Right cardiac atrium (tissue), 5 donors: ENCODE measurements around the gene ST6GALNAC2. TPM values are rescaled to one million over a fixed set of nuclear protein-coding genes. Genes with fewer than 3 reads are reported as not detected.

Experiments
- ATAC-seq, 2 donors: fragments of 200-7000 bp; cut with Tn5 transposase; one replicate each; pipeline versions ENCODE4 v1.8.0 to v1.9.1; 2020; ENCODE audit warnings: moderate library complexity in 2 of 2, mild to moderate bottlenecking in 1 of 2
- DNase-seq, 3 donors: peaks; one replicate each; pipeline ENCODE4 v3.0.0-alpha.2; 2020
- H3K27ac ChIP-seq: one replicate; pipeline ENCODE4 v1.5.1; 2013; ENCODE audit warnings: mild to moderate bottlenecking, low read length, control low read depth, moderate library complexity
- H3K27me3 ChIP-seq: one replicate; pipeline ENCODE4 v1.6.1; 2013; ENCODE audit not compliant: control insufficient read depth, insufficient read depth
- H3K4me1 ChIP-seq: one replicate; pipeline ENCODE4 v1.6.1; 2013; ENCODE audit warnings: low read length; ENCODE audit not compliant: control insufficient read depth, insufficient read depth
- H3K4me3 ChIP-seq: one replicate; pipeline ENCODE4 v1.5.1; 2013; ENCODE audit warnings: low read length, control low read depth
- H3K9me3 ChIP-seq: one replicate; pipeline ENCODE4 v1.6.1; 2013; ENCODE audit warnings: low read length; ENCODE audit not compliant: control insufficient read depth
- WGBS: extraction: QIAGEN DNeasy Blood & Tissue Kit; methylation state at CpG from one replicate; pipeline ENCODE4 v1.1.7; 2013; 5-methylcytosine and 5-hydroxymethylcytosine counted together
- intact Hi-C, 4 donors: fragments of 100-400 bp; cut with DNase I; formaldehyde crosslinking; loops; one replicate each; pipeline versions ENCODE4 v1.11.0 to v1.14.0; 2022 to 2023
- polyA plus RNA-seq: library from polyadenylated mRNA; stranded (reverse); fragments of 200-250 nt; gene quantifications from one replicate; pipeline ENCODE4 v1.2.3, GENCODE V29; 2013
- total RNA-seq, 4 donors: library from RNA; stranded (reverse); fragmentation: NEBNext Ultra II Directional; extraction: Animal tissue kit (Norgen Biotek cat#: 25700); gene quantifications; one replicate each; pipeline ENCODE4 v1.2.1, GENCODE V29; 2021
- donor health status: healthy with polysubstance abuse.
- donor health status: DM: no; HTN: yes; CAD: no.
- donor health status: DM: no; HTN: no; CAD: no.
- donor health status: DM: no; HTN: yes; CAD: no; lungs with severe emphysema.
- donor health status: DM: yes; HTN: yes; CAD: no.

The ST6GALNAC2 gene
- total and polyA plus RNA-seq, 5 donors, result 4.0 to 5.8 (median 5.3) TPM

GRCh38 chr17:76599694-76600460 is 14.2 kb upstream of the ST6GALNAC2 start:
- Histone ChIP-seq H3K4me3 (no peak overlapping the region), H3K27me3 (no peaks in the 10 kb centered on the region), H3K27ac (no peak overlapping the region), H3K4me1 (peaks cover 8% of the 10 kb centered on the region), H3K9me3 (no peaks in the 10 kb centered on the region)
- intact Hi-C loops, result no loop called here
- peak in 1 of 2 donors; percentile 30 for ATAC-seq
- 64% methylated on average over 17 of the region's 17 CpGs for WGBS
- no peak for DNase-seq

DNA sequence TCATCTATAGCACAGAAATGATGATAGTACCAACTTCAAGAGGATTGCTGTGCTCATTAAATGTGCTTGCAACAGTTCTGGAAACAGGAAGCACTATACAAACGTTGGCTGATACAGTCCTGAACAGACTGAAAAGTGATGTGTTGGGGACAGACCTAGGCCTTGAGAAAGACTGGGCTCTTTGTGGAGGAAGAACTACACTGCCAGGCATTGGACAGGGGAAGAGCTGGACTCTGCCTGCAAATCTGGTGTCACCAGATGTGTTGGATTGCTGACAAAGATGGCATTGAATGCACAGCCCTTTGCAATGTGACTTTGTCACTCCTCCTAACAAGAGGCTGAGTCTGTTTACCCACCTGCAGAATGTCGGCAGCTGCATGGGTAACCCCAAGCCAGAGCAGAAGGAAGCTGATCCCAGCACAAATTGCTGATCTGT is 12.4 kb upstream of the ST6GALNAC2 start:
- intact Hi-C loops, result no loop called here
- WGBS, result 46% methylated on average over 2 of the region's 2 CpGs
- DNase-seq, result no peak

DNA sequence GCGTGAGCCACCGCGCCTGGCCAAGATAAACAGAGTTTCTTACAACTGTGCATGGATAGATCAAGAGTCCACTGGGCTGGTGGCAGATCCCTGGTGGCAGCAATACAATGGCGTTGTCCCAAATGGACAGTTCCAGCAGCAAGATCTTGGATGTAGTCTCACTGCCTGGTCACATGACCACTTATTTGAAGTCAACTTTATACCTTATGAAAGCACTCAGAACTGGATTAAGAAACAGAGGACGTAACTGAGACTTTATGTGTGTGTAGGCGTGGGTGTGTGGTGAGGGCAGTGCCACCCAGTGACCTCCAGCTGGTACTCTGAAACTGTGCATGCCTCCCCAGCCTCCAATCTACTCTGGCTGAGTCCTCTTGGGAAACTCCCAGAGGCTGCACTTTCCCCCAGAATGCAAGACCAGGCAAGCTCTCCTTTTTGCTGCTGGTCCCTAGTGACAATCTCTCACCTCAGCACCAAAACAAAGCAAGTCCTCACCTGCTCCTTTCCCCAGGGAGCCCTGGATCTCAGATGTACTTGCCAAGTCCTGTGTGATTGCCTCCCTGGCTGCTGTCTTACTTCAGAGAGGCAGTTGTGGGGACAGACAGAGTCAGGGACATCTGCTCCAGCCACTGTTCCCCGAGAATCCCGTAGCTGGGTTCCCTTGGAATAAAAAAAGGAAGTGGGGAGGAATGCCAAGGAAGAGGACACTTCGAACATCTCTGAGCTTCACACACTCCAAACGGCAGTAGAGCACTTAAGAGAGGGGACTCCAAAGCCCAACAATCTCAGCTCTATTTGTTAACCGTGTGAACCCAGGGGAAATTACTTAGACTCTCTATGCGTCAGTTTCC is 11.7 kb upstream of the ST6GALNAC2 start:
- Histone ChIP-seq H3K27ac (no peak overlapping the region), H3K4me1 (peaks cover 8% of the 10 kb centered on the region), H3K4me3 (no peak overlapping the region), H3K27me3 (no peaks in the 10 kb centered on the region), H3K9me3 (no peaks in the 10 kb centered on the region)
- intact Hi-C loops, result no loop called here
- WGBS, result 67% methylated on average over 12 of the region's 12 CpGs
- DNase-seq (no peak), ATAC-seq (peak in 1 of 2 donors; percentile 44)

More for the DNA sequence above, 12.4 kb upstream of the ST6GALNAC2 start:
- Histone ChIP-seq H3K4me3 (no peak overlapping the region), H3K4me1 (peaks cover 8% of the 10 kb centered on the region), H3K27me3 (no peaks in the 10 kb centered on the region), H3K9me3 (no peaks in the 10 kb centered on the region), H3K27ac (peak overlapping the region; percentile 30)
- peak; percentile 4 to 63 for ATAC-seq

DNA sequence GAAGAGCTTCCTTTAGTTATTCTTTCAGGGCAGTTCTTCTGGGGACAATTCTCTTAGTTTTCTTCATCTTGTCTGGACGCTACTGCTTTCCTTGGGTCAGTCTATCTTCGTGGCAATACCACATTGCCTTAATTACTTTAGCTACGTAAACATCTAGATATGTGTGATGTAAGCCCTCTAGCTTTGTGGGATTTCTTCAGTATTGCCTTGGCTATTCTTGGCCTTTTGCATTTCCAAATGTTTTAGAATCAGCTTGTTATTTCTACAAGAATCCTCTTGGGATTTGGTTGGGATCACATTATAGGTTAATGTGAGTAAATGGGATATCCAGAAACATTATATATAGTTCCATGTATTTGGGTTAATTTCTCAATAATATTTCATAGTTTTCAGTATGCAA is 9.0 kb upstream of the ST6GALNAC2 start:
- intact Hi-C loops, result no loop called here
- Histone ChIP-seq H3K9me3 (no peaks in the 10 kb centered on the region), H3K27ac (no peak overlapping the region), H3K4me1 (peaks cover 5% of the 10 kb centered on the region), H3K4me3 (no peak overlapping the region), H3K27me3 (no peaks in the 10 kb centered on the region)
- ATAC-seq, result no peak
- no peak for DNase-seq
- 74% methylated on average over 3 of the region's 3 CpGs for WGBS

GRCh38 chr17:76593959-76594358 is 8.3 kb upstream of the ST6GALNAC2 start:
- 78% methylated on average over 4 of the region's 4 CpGs for WGBS
- Histone ChIP-seq H3K27ac (no peak overlapping the region), H3K9me3 (no peaks in the 10 kb centered on the region), H3K27me3 (no peaks in the 10 kb centered on the region), H3K4me3 (no peak overlapping the region), H3K4me1 (peaks cover 5% of the 10 kb centered on the region)
- DNase-seq, result no peak
- intact Hi-C loops, result no loop called here
- no peak for ATAC-seq

- Histone ChIP-seq H3K4me1 (peaks cover 5% of the 10 kb centered on the region), H3K9me3 (no peaks in the 10 kb centered on the region), H3K4me3 (no peak overlapping the region), H3K27me3 (no peaks in the 10 kb centered on the region), H3K27ac (no peak overlapping the region)
- DNase-seq (no peak), ATAC-seq (no peak)
- WGBS, result 58% methylated on average over 8 of the region's 8 CpGs
- intact Hi-C loops, result no loop called here
Measured at GRCh38 chr17:76593384-76593826, 7.7 kb upstream of the ST6GALNAC2 start.

GRCh38 chr17:76588182-76588581 is 2.5 kb upstream of the ST6GALNAC2 start:
- ATAC-seq (no peak), DNase-seq (no peak)
- H3K27me3 ChIP-seq, result no peaks in the 10 kb centered on the region
- no peak overlapping the region for H3K27ac ChIP-seq
- H3K9me3 ChIP-seq, result no peaks in the 10 kb centered on the region
- H3K4me1 ChIP-seq, result no peaks in the 10 kb centered on the region
- H3K4me3 ChIP-seq, result no peak overlapping the region
- intact Hi-C loops, result loop anchor here in 2 of 4 donors (5.0 to 10.0 kb wide), 2 partner anchors 63 to 66 kb away; no protein-coding TSS in a partner anchor

- intact Hi-C loops, result loop anchor here in 2 of 4 donors (5.0 to 10.0 kb wide), 2 partner anchors 62 to 65 kb away; no protein-coding TSS in a partner anchor
- ATAC-seq, result no peak
- Histone ChIP-seq H3K27ac (no peak overlapping the region), H3K9me3 (no peaks in the 10 kb centered on the region), H3K27me3 (no peaks in the 10 kb centered on the region), H3K4me1 (no peaks in the 10 kb centered on the region), H3K4me3 (no peak overlapping the region)
- no peak for DNase-seq
- WGBS, result 37% methylated on average over 17 of the region's 17 CpGs
Measured at GRCh38 chr17:76586741-76587487, 1.3 kb upstream of the ST6GALNAC2 start.

DNA sequence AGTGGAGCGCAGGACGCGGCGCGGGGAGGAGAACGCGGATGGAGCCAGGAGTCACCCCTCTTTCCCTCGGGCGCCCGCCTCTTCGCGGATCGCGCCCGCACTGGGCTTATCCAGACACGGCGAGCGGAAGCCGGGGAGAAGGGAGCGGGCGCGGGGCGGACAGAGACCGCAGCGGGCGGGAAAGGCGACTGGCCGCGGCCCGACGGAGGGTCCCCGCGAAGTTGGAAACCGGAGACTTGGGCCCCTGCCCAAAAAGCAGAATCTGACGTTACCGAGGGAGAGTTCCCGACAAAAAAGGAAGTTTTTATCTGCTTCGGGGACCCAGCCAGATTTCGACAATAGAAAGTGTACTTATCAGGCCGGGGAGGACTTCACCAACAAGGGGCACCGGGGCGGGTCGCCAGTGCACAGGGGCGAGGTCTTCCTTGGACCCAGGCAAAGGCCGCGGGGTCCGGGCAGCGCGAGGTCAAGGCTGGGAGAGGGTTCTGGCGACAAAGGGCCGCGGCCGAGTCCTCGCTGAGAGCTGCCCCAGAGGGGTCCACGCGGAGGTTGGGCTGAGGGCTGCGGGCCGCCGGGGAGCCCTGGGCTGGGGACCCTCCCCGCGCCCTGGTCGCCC is 519 bp downstream of the ST6GALNAC2 start:
- Histone ChIP-seq H3K4me1 (no peaks in the 10 kb centered on the region), H3K4me3 (peak overlapping the region; percentile 55), H3K27ac (no peak overlapping the region), H3K27me3 (no peaks in the 10 kb centered on the region), H3K9me3 (no peaks in the 10 kb centered on the region)
- ATAC-seq (peak; percentile 48 to 58), DNase-seq (peak; percentile 57 to 74 (median 73))
- WGBS, result 2% methylated on average over 62 of the region's 62 CpGs
- intact Hi-C loops, result loop anchor here in 2 of 4 donors (5.0 to 10.0 kb wide), 2 partner anchors 60 to 63 kb away; no protein-coding TSS in a partner anchor

DNA sequence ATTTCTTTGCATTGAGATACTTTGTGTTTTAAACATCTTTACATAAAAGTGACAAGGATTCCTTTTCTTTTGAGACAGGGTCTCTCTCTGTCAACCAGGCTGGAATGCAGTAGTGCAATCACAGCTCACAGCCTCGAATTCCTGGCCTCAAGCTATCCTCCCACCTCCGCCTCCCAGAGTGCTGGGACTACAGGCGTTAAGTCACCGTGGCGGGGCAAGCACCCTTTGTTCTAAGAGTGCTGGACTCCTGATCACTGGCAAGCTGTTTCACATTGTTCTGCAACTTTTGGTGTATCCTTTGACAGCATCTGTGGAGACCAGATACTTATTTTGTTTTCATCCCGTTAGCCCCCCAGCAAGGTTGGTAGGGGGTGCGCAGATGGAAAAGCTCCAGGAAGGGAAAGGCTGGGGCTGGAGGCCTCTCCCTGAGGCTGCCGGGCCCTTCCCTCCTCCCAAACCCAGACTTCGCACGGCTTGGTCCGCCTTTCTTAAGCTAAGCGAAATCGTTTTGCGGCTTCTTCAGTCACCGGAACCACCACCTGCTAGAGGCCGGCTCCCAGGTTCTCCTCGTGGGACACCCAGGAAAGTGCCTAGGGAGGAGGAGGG is 1.1 kb downstream of the ST6GALNAC2 start:
- intact Hi-C loops, result loop anchor here in 2 of 4 donors (5.0 to 10.0 kb wide), 2 partner anchors 60 to 62 kb away; no protein-coding TSS in a partner anchor
- Histone ChIP-seq H3K9me3 (no peaks in the 10 kb centered on the region), H3K4me1 (no peaks in the 10 kb centered on the region), H3K27me3 (no peaks in the 10 kb centered on the region), H3K4me3 (peak overlapping the region; percentile 55), H3K27ac (no peak overlapping the region)
- peak in 1 of 2 donors; percentile 10 for ATAC-seq
- no peak for DNase-seq
- 26% methylated on average over 17 of the region's 17 CpGs for WGBS
